ENCODE measurements around the gene CADM1.

The CADM1 gene

GRCh38 chr11:115398333-115399080 is 105.7 kb downstream of the CADM1 start:
- DNase-seq (ENCODE audit: low read depth) = no peak

- DNase-seq (ENCODE audit: low read depth) = no peak
Measured at GRCh38 chr11:115396533-115396932, 107.7 kb downstream of the CADM1 start.

DNA sequence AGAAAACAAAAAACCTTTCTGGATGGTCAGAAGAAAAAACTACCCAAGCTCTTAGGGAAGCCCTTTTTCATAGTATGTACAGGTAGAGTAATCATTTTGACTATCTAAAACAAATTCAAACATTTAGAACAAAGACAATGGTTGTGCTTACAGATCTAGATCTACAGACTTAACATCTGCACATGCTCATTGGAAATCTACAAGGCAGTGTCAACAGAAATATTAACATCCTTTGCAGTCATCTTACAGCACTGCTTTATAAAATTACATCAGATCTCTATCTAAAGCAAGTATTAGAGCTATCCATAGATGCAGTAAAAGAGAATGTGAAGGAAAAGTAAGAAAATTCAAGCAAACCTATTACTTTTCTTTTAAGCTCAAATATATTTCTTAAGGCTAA is 110.3 kb downstream of the CADM1 start:
- no peak for DNase-seq (ENCODE audit: low read depth)

DNA sequence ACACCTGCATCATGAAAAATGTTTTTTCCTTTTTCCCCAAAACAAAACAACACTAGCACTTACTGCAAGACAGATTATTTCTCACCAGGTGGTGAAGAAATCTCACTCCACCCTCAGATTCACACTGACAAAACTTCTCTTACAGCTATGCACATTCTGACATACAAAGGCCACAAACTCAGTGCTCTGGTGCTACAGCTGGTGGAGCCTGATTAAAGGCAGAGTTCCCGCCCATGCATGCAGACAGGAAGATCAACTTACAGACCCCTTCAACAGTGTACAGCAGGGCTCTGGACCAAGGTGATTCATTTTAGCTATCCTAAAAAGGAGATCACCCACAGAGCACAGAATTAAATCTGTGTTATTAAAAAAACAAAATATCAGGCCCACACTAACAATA is 112.6 kb downstream of the CADM1 start:
- DNase-seq (ENCODE audit: low read depth) = no peak

GRCh38 chr11:115391160-115391559 is 113.1 kb downstream of the CADM1 start:
- DNase-seq (ENCODE audit: low read depth) = no peak

DNA sequence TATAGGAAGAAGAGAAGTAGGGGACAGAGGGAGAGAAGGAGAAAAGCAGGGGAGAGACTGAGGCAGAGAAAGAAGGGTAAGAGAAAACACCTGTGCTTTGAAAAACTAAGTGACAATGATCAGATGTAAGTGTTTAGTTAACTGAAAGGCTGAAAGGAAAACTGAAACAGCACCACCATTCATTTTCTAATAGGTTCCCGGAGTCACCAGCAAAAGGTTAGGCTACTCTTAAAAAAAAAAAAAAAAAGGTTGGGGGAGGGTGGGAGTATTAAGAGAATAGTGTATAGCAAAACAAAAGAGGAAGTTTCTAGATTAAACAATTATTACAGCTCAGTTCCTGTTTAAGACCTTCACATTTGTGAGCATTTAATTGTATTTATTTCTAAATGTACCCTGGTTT is 113.8 kb downstream of the CADM1 start:
- no peak for DNase-seq (ENCODE audit: low read depth)

DNA sequence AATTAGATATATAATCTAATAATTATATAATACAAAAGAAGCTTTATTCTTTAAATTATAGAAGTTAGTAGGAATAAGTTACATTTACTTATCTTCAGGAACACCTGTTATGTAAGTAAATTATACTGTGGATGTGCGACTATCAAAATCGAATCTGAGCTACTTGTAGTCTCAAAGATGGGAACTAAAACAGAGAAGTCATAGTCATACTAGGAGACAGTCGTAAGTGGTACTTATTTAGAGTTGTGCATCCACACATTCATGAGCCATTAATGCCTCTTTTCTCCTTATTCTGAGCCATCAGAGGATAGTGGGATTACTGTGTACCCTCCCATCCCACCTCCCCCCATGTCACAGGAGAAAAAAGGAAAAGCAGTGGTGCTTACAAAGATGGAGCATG is 114.4 kb downstream of the CADM1 start:
- no peak for DNase-seq (ENCODE audit: low read depth)

DNA sequence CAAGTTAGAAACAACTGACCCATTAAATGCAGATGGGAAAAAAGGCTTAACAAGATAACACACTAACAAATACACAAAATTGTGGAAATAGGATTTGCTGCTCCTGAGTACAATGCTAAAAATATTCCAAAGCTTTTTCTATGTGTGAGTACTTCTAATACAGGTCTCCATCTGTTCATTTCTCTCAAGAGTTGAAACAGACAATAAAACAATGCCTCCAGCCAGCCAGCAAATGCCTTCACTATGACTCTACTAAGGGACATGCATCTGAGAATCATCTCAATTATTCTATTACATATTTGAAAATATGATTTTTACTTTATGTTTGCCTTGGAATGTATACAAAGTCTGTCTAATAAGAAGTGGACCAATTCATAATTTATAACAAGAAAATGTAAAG is 119.0 kb downstream of the CADM1 start:
- no peak for DNase-seq (ENCODE audit: low read depth)

DNA sequence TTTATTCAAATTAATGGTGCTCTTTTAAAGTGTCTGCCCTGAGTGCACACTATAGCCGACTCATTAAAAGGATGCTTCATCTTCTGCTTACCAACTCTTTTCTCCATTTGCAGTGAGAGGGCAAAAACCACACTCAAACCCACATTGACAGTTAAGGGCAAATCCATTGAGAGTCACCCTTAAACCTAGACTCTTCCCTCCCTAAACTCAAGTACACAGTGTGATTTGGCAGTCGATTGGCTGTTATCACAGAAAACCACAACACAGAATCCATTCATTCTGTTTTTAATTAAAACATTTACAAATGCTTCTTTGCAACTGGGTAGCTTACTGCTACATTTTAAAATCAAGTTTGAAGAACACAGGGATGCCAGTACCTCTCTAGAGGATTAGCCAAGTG is 120.0 kb downstream of the CADM1 start:
- DNase-seq (ENCODE audit: low read depth) = no peak

DNA sequence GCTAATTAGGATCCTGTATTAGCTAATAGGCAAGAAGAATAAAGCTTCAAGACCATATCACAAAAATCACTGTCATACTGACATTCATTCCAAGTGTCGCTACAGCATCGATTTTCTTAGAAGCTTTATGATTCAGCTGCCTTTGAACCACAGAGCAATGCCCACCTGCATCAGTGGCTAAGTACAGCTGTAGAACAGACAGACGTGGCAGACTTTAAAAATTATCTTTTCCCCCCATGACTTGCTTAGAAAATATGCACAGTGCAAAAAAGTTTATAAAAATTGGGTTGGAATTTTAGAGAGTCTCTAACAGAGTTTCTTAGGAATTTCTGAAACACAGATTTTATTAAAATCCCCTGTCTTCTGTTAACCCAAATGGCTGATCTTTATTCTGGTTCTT is 120.8 kb downstream of the CADM1 start:
- no peak for DNase-seq (ENCODE audit: low read depth)

GRCh38 chr11:115379528-115379927 is 124.7 kb downstream of the CADM1 start:
- DNase-seq (ENCODE audit: low read depth) = no peak

- no peak for DNase-seq (ENCODE audit: low read depth)
Measured at GRCh38 chr11:115378557-115378956, 125.7 kb downstream of the CADM1 start.

DNA sequence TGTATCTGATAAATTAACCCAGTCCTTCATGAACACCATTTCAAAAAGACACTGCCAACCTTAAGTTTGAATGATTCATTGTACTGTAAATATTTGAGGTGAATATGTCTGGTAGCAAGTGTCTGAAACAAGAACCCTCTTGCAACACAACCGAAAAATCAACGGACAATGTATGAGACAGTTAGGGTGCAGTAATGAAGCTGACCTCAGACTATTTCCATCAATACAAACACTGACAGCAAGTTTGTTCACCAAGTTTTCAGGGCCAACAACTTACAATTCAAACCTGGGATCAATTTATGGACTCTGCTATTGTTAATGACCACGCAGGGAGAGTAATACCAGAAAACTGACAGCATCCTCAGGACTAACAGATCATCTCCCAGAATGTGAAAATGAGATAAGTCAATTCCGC is 126.3 kb downstream of the CADM1 start:
- no peak for DNase-seq (ENCODE audit: low read depth)

GRCh38 chr11:115368616-115369015 is 135.6 kb downstream of the CADM1 start:
- DNase-seq (ENCODE audit: low read depth) = no peak

DNA sequence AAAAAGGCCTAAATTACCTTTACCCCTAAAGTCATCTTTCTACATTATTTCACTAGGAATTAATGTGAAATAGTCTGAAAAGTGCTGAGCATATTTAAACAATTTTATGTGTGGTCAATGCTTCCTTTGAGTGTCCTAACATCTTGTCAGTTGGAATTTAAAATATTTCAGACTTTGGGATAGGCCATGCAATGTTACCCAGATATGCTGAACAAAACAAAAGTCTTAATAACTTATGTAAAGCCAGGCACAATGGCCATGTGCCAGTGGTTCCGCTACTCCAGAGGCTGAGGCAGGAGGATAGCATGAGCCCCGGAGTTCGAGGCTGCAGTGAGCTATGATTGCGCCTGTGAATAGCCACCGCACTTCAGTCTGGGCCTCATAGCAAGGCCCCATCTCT is 137.4 kb downstream of the CADM1 start:
- DNase-seq (ENCODE audit: low read depth) = no peak

GRCh38 chr11:115365907-115366306 is 138.3 kb downstream of the CADM1 start:
- DNase-seq (ENCODE audit: low read depth) = no peak

DNA sequence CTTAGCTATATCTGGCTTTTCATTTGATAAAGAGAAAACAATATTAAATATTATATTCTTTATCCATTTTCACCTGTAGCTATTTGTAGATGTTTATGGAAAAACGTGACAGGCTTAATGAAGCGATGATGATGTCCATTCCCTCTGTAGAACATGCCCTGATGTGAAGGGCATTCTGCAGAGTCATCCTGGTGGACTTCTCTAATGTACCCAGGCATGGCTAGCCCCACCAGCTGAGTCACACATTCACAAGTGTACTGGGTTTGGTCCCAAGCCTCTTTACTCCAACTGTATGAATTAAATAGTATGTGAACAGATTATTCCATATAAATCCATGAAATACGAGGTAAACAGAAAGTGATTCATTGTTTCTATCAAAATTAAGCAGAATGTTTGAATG is 139.3 kb downstream of the CADM1 start:
- DNase-seq (ENCODE audit: low read depth) = no peak

DNA sequence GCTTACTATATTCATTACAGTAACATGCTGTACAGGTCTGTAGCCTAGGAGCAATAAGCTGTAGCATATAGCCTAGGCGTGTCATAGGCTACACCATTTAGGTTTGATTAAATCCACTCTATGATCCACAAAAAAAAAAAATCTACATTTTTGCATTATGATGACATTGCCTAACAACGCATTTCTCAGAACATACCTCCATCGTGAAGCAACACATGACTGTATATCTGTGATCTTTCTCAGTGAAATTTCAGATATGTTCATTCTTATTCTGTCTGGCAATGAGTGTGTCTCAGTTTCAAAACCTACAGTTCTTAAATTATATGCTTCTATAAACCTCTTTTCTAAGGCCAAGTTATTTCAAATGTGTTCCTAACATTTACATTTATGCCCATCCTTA is 140.3 kb downstream of the CADM1 start:
- no peak for DNase-seq (ENCODE audit: low read depth)

DNA sequence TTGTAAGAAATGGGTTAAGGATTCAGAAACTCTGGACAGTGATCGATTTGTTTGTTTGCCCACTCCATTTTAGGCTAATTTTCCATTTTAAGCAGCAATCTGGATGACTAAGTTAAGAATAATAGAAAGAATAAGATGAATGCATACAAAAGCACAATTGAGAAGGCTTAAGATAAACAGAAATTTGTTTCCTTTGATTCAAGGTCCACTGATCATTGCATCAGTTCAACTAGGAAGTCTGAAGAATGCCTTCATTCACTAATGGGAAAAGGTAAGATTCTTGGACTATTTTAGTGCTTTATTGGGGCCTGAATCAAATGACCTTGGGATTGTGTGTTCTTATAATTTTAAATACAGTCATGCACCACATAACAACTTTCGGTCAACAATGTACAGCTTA is 140.8 kb downstream of the CADM1 start:
- no peak for DNase-seq (ENCODE audit: low read depth)

DNA sequence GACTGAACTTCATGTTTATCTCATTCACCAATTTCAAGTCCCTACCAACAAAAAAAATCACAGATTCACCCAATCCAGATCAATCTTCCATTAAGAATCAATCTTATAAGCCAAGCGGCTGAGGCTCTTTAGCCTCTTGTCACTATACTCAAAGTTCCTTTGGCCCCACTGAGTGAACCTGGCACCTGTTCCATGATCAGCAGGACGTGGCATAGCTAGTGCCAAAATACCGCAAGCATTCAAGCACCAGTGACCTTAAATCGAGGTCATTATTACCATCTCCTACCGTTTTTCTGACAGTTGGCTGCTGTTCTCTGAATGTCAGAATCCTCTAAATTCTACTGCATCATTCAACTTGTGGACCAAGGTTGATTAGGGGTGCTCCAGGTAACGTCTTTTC is 141.2 kb downstream of the CADM1 start:
- DNase-seq (ENCODE audit: low read depth) = no peak

GRCh38 chr11:115361025-115361424 is 143.2 kb downstream of the CADM1 start:
- no peak for DNase-seq (ENCODE audit: low read depth)

DNA sequence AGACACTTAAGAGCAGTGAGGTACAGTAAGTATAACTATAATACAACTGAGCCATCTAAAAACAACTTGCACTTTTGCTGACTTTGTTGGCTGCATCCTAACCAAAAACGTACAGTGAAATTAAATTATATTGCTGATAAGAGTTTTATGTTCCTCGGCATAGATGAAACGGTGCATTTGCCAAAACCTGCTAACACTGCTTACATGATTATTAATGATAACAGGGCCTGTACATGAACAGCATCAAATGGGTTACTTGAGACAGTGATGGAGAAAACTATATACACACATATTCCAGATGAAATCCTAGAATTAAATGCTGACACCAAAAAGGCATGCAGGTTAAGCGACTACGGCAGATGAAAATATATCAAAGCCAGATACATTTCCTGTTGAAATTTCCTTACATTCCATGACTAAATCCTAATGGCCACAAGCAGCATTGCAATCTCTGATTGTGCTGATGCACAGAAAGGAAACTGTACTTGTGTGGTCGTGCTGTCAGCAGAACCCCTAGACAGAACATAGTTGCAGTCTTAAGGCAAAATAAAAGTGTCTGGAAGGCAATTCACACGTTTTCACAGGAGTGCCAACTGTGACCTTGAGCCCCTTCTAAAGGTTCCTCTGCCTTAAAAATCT is 143.9 kb downstream of the CADM1 start:
- DNase-seq (ENCODE audit: low read depth) = no peak

DNA sequence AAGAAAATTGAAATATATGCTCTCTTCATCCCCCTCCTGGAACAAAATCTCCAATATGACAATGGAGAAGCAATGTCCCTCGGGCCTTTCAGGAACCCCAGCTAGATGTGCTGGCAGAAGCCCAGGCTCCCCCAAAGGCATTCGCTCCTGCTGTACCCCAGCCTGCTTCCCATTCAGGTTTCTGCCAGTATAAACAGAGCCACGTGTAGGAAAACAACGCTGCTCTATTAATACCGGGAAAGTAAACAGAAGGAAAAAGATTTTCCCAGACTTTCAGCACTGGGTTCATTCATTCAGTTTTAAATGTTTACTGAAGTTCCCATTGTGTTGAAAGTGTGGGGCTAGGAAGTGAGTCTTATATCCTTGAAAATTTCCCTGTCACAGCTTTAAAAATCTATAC is 147.1 kb downstream of the CADM1 start:
- no peak for DNase-seq (ENCODE audit: low read depth)
